HepG2 (cell line): ENCODE measurements around the gene DOCK3. TPM values are rescaled to one million over a fixed set of nuclear protein-coding genes. Genes with fewer than 3 reads are reported as not detected.

Experiments
- DR1 ChIP-seq: sonication (generic); formaldehyde crosslinking; IDR thresholded peaks from 2 replicates; pipeline ENCODE4 v1.8.0; 2021; ENCODE audit warnings: mild to moderate bottlenecking, missing genetic modification reagents, inconsistent platforms
- KAT2B ChIP-seq: fragments of 150-350 bp; IDR thresholded peaks from 2 replicates; pipeline ENCODE4 v1.6.1; 2014; ENCODE audit warnings: low read depth, low read length, borderline replicate concordance
- MTA1 ChIP-seq: sonication (generic); formaldehyde crosslinking; IDR thresholded peaks from 2 replicates; pipeline ENCODE4 v1.4.0; 2020; ENCODE audit warnings: missing genetic modification reagents, mild to moderate bottlenecking, borderline replicate concordance
- NFE2L2 ChIP-seq: fragments of 150-350 bp; IDR thresholded peaks from 2 replicates; pipeline ENCODE4 v1.6.1; 2014; ENCODE audit warnings: low read length
- ZMAT3 ChIP-seq: sonication (generic); formaldehyde crosslinking; conservative IDR thresholded peaks from 2 replicates; pipeline ENCODE4 v1.7.0; 2021; ENCODE audit warnings: missing genetic modification reagents
- ZNF577 ChIP-seq: sonication (generic); formaldehyde crosslinking; IDR thresholded peaks from 2 replicates; pipeline ENCODE4 v1.4.0; 2020; ENCODE audit warnings: mild to moderate bottlenecking, low read depth, missing genetic modification reagents, borderline replicate concordance
- ZNF614 ChIP-seq: IDR thresholded peaks from 2 replicates; pipeline ENCODE4 v1.6.1; 2018; ENCODE audit warnings: missing biosample characterization, missing genetic modification reagents, inconsistent platforms, borderline replicate concordance
- ZNF776 ChIP-seq: sonication (generic); formaldehyde crosslinking; IDR thresholded peaks from 2 replicates; pipeline ENCODE4 v1.4.0; 2020; ENCODE audit warnings: mild to moderate bottlenecking, missing genetic modification reagents
- polyA plus RNA-seq, 8 experiments: library from polyadenylated mRNA; depleted of rRNA in 3 of 8; stranded (reverse) in 7 of 8; unstranded in 1 of 8; fragments of >200 nt; fragmentation: Illumina TruSeq in 4 of 8; extraction: Trizol in 4 of 8; gene quantifications; 2 replicates each; pipeline versions ENCODE4 v1.2.1 to v1.2.3, GENCODE V29; 2011 to 2016; ENCODE audit warnings: low read depth in 4 of 8, missing spikeins in 1 of 8, mixed read lengths in 1 of 8; ENCODE audit not compliant: insufficient read depth in 1 of 8
- total RNA-seq, 5 experiments: library from RNA; depleted of rRNA; stranded (reverse); fragments of >200 nt; fragmentation: Illumina TruSeq; extraction: Trizol; gene quantifications; 2 replicates each; pipeline ENCODE4 v1.2.3, GENCODE V29; 2016; ENCODE audit warnings: low read depth in 1 of 5
- TF ChIP-seq, protein P1 (sequence below): sonication (generic); formaldehyde crosslinking; IDR thresholded peaks from 2 replicates; pipeline ENCODE4 v1.8.1; 2022; ENCODE audit warnings: low read depth, mild to moderate bottlenecking, missing genetic modification reagents
- TF ChIP-seq, protein P2 (sequence below): sonication (generic); formaldehyde crosslinking; IDR thresholded peaks from 2 replicates; pipeline ENCODE4 v1.8.1; 2023; ENCODE audit warnings: mild to moderate bottlenecking, missing genetic modification reagents
- TF ChIP-seq, protein P3 (sequence below): sonication (generic); formaldehyde crosslinking; IDR thresholded peaks from 2 replicates; pipeline ENCODE4 v1.4.0; 2020; ENCODE audit warnings: mild to moderate bottlenecking, missing genetic modification reagents, borderline replicate concordance
- TF ChIP-seq, protein P4 (sequence below): sonication (generic); formaldehyde crosslinking; IDR thresholded peaks from 2 replicates; pipeline ENCODE4 v1.4.0; 2020; ENCODE audit warnings: missing genetic modification reagents

Gene DOCK3
- total and polyA plus RNA-seq, 2 of the 13 experiments (the other 11 are each of a cell fraction or from before 2014, with no cell fraction given), result not detected

DNA sequence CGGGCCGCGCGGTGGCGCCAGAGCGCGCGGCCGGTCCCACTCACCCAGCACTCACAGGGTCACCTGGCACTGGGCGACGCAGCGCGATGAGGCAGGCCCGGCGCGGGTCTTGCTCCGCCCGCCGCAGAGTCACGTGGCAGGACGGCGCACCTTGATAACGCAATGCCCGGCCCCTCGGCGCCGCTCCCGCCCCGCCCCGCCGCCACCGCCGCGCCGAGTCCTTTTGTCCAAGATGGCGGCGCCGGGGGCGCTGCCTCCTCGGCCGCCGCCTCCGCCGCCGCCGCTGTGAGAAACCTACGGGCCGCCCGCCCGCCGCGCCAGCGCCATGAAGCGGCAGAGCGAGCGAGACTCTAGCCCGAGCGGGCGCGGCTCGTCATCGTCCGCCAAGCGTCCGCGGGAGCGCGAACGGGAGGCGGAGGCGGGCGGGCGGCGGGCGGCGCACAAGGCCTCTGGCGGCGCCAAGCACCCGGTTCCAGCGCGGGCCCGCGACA is 716.4 kb downstream of the DOCK3 start, which contains the start of gene RBM15B (continued):
- TF ChIP-seq ZNF614 (CRISPR knock-in tag) (peak; percentile 77; the same call in 1 of the 2 replicates), ZNF577 (CRISPR knock-in tag) (no peak), NFE2L2 (no peak), MTA1 (CRISPR knock-in tag) (no peak), ZNF776 (CRISPR knock-in tag) (peak; percentile 40; the same call in 1 of the 2 replicates), KAT2B (no peak), DR1 (CRISPR knock-in tag) (no peak; the same call in 1 of the 2 replicates), ZMAT3 (no peak)
- TF ChIP-seq, protein P1, sequence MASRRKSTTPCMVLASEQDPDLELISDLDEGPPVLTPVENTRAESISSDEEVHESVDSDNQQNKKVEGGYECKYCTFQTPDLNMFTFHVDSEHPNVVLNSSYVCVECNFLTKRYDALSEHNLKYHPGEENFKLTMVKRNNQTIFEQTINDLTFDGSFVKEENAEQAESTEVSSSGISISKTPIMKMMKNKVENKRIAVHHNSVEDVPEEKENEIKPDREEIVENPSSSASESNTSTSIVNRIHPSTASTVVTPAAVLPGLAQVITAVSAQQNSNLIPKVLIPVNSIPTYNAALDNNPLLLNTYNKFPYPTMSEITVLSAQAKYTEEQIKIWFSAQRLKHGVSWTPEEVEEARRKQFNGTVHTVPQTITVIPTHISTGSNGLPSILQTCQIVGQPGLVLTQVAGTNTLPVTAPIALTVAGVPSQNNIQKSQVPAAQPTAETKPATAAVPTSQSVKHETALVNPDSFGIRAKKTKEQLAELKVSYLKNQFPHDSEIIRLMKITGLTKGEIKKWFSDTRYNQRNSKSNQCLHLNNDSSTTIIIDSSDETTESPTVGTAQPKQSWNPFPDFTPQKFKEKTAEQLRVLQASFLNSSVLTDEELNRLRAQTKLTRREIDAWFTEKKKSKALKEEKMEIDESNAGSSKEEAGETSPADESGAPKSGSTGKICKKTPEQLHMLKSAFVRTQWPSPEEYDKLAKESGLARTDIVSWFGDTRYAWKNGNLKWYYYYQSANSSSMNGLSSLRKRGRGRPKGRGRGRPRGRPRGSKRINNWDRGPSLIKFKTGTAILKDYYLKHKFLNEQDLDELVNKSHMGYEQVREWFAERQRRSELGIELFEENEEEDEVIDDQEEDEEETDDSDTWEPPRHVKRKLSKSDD (CRISPR knock-in tag), result peak; percentile 72
- TF ChIP-seq, protein P2, sequence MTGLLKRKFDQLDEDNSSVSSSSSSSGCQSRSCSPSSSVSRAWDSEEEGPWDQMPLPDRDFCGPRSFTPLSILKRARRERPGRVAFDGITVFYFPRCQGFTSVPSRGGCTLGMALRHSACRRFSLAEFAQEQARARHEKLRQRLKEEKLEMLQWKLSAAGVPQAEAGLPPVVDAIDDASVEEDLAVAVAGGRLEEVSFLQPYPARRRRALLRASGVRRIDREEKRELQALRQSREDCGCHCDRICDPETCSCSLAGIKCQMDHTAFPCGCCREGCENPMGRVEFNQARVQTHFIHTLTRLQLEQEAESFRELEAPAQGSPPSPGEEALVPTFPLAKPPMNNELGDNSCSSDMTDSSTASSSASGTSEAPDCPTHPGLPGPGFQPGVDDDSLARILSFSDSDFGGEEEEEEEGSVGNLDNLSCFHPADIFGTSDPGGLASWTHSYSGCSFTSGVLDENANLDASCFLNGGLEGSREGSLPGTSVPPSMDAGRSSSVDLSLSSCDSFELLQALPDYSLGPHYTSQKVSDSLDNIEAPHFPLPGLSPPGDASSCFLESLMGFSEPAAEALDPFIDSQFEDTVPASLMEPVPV, result 0 out of 2 replicates have a peak, but pooled peaks have one; percentile 50
- TF ChIP-seq, protein P3, sequence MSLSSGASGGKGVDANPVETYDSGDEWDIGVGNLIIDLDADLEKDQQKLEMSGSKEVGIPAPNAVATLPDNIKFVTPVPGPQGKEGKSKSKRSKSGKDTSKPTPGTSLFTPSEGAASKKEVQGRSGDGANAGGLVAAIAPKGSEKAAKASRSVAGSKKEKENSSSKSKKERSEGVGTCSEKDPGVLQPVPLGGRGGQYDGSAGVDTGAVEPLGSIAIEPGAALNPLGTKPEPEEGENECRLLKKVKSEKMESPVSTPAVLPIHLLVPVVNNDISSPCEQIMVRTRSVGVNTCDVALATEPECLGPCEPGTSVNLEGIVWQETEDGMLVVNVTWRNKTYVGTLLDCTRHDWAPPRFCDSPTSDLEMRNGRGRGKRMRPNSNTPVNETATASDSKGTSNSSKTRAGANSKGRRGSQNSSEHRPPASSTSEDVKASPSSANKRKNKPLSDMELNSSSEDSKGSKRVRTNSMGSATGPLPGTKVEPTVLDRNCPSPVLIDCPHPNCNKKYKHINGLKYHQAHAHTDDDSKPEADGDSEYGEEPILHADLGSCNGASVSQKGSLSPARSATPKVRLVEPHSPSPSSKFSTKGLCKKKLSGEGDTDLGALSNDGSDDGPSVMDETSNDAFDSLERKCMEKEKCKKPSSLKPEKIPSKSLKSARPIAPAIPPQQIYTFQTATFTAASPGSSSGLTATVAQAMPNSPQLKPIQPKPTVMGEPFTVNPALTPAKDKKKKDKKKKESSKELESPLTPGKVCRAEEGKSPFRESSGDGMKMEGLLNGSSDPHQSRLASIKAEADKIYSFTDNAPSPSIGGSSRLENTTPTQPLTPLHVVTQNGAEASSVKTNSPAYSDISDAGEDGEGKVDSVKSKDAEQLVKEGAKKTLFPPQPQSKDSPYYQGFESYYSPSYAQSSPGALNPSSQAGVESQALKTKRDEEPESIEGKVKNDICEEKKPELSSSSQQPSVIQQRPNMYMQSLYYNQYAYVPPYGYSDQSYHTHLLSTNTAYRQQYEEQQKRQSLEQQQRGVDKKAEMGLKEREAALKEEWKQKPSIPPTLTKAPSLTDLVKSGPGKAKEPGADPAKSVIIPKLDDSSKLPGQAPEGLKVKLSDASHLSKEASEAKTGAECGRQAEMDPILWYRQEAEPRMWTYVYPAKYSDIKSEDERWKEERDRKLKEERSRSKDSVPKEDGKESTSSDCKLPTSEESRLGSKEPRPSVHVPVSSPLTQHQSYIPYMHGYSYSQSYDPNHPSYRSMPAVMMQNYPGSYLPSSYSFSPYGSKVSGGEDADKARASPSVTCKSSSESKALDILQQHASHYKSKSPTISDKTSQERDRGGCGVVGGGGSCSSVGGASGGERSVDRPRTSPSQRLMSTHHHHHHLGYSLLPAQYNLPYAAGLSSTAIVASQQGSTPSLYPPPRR (CRISPR knock-in tag), result peak; percentile 64; the same call in 1 of the 2 replicates
- TF ChIP-seq, protein P4, sequence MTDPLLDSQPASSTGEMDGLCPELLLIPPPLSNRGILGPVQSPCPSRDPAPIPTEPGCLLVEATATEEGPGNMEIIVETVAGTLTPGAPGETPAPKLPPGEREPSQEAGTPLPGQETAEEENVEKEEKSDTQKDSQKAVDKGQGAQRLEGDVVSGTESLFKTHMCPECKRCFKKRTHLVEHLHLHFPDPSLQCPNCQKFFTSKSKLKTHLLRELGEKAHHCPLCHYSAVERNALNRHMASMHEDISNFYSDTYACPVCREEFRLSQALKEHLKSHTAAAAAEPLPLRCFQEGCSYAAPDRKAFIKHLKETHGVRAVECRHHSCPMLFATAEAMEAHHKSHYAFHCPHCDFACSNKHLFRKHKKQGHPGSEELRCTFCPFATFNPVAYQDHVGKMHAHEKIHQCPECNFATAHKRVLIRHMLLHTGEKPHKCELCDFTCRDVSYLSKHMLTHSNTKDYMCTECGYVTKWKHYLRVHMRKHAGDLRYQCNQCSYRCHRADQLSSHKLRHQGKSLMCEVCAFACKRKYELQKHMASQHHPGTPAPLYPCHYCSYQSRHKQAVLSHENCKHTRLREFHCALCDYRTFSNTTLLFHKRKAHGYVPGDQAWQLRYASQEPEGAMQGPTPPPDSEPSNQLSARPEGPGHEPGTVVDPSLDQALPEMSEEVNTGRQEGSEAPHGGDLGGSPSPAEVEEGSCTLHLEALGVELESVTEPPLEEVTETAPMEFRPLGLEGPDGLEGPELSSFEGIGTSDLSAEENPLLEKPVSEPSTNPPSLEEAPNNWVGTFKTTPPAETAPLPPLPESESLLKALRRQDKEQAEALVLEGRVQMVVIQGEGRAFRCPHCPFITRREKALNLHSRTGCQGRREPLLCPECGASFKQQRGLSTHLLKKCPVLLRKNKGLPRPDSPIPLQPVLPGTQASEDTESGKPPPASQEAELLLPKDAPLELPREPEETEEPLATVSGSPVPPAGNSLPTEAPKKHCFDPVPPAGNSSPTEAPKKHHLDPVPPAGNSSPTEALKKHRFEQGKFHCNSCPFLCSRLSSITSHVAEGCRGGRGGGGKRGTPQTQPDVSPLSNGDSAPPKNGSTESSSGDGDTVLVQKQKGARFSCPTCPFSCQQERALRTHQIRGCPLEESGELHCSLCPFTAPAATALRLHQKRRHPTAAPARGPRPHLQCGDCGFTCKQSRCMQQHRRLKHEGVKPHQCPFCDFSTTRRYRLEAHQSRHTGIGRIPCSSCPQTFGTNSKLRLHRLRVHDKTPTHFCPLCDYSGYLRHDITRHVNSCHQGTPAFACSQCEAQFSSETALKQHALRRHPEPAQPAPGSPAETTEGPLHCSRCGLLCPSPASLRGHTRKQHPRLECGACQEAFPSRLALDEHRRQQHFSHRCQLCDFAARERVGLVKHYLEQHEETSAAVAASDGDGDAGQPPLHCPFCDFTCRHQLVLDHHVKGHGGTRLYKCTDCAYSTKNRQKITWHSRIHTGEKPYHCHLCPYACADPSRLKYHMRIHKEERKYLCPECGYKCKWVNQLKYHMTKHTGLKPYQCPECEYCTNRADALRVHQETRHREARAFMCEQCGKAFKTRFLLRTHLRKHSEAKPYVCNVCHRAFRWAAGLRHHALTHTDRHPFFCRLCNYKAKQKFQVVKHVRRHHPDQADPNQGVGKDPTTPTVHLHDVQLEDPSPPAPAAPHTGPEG, result 0 out of 2 replicates have a peak, but pooled peaks have one; percentile 21
